Measurements from ENCODE around the gene STARD4. TPM values are rescaled to one million over a fixed set of nuclear protein-coding genes. Genes with fewer than 3 reads are reported as not detected.
A peak's percentile ranks its signal among the peaks of the same experiment; 100 is the strongest.

The STARD4 gene, protein sequence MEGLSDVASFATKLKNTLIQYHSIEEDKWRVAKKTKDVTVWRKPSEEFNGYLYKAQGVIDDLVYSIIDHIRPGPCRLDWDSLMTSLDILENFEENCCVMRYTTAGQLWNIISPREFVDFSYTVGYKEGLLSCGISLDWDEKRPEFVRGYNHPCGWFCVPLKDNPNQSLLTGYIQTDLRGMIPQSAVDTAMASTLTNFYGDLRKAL
- total RNA-seq (2014; rRNA removed; shearing (Covaris generic)) = 44.5 and 84.3 TPM in 2 replicates

DNA sequence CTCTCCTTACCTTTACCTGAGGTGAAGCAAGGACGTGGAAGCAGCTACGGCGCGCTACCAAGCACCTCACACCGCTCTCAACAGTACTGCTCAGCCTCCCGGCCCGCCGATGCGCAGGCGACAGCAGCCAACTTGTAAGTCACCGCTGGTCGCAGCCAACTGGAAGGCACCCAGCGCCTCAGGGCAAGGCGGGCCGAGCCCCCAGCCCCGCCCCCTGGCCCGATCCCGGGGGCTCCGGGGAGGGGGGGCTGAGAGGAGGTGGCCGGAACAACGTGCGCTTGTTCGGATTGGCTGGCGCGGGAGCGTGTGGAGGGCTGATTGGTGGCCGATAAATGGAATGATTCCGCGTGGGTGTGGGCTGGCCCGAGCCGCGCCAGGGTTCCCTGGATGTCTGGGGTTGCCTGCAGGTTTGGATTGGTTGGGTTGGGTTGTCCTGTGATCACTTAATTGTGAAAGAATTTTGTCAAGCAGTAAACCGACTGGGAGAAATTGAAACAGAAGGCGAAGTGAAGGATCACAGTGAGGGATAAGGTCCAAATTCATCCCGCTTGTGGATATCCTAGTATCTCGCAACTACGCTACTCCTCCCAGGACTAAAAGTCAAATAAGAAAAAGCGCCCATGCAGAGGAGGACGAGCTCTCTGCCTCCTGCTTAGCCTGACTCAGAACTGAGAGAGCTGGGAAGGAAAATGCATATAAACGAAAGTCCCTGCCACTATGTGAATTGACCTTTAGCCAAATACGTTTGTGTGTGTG, at the start of gene STARD4:
Gene STARD4, minus strand, starts transcription at position 161 of the 756 bp plus-strand sequence. CDS start 5,102 bp downstream, outside the sequence.
- peak; percentile 97 for DNase-seq (ENCODE audit: low read depth)

DNA sequence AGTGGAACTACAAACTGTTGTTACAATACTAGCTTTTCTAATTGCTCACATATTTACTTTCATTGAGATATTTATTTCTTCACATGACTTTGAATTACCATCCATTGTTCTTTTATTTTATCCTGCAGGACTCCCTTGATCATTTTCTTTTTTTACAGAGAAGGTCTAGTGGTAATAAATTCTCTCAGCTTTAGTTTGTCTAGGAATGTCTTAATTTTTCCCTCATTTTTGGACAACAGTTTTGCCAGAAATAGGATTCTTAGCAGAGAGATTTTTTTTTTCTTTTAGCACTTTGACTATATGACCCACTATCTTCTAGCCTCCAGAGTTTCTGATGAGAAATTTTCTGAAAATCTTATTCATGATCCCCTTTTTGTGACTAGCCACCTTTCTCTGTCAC, 47.3 kb upstream of the STARD4 start:
- no peak for DNase-seq (ENCODE audit: low read depth)

DNA sequence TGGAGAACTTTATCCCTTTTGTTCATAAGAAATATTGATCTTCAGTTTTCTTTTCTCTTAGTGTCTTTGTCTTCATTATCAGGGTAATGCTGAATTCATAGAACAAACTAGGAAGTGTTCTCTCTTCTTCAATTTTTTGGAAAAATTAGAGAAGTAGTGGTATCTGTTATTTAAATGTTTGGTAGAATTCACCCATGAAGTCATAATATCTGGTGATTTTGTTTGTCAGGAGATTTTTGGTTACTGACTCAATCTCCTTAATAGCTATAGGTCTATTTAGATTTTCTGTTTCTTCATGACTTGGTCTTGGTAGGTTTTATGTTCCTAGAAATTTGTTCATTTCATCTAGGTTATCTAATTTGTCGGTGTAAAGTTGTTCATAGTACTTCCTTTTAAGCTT, 45.4 kb upstream of the STARD4 start:
- DNase-seq (ENCODE audit: low read depth) = no peak

DNA sequence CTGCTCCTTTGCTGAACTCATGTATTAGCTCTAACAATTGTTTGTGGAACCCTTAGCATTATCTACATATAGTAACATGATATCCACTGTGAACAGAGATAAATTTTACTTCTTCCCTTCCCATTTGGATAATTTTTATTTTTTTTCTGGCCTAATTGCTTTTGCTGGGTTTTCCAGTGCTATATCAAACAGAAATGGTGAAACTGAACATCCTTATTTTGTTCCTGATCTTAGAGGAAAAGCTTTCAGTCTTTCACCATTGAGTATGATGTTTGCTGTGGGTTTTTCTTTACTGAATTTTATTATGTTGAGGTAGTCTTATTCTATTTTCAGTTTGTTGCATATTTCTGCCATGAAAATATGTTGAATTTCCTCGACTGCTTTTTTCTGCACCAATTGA, 44.8 kb upstream of the STARD4 start:
- DNase-seq (ENCODE audit: low read depth) = no peak

DNA sequence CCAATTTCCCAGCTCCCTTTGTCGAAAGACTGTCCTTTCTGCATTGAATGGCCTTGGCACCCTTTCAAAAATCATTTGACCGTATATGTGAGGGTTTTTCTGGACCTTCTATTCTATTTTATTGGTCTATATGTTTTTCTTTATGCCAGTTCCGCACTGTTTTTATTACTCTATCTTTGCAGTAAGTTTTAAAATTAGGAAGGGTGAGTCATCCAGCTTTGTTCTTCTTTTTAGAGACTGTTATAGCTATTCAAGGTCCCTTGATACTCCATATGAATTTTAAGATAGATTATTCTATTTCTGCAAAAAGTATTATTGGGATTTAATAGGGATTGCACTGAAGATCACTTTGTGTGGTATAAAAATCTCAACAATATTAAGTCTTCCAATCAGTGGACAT, 44.2 kb upstream of the STARD4 start:
- DNase-seq (ENCODE audit: low read depth) = no peak

DNA sequence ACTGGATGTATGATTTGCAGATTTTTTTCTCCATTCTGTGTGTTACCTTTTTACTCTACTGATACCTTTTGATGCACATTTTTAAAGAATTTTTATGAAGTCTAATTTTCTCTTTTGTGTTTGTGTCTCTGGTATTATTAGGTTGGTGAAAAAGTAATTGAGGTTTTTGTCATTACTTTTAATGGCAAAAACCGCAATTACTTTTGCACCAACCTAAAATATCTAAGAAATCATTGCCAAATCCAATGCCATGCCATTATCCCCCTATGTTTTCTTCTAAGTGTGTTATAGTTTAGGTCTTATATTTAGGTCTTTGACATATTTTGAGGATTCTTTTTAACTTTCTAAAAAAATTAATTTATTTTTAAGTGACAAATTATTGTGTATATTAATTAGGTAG, 43.4 kb upstream of the STARD4 start:
- DNase-seq (ENCODE audit: low read depth) = no peak

DNA sequence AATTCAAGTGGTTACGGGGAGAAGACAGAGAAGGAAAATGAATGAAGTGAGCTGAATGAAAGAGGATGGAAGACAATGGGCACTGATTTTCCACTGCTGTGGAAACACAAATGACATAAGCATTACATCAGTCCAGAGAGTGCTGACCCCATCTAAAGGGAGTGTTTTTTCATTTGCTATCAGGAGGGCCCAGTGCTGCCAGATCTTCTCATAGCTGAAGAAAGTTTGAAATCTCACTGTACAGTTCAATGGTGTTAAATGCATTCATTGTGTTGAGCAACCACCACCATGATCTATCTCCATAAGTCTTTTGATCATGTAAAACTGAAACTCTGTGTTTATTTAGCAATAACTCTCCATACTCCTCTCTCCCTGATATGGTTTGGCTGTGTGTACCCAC, 41.5 kb upstream of the STARD4 start:
- no peak for DNase-seq (ENCODE audit: low read depth)

DNA sequence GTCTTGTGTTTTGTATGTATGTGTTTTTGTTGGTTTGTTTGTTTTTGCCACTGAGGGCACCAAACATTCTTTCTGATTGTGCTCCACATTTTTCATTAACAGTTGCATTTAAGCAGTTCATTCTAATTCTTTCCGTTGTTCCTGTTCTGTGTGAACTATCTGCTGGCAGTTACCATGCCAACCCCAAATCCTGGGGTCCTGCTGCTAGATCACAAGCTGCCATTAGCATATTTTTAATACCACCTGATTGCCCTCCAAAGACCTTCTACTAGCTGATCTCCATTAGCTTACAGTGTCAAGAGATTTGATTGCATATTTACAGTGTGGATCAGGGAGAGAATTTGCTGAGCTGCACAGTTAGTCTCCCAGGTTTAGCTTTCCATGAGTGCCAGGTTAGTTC, 40.6 kb upstream of the STARD4 start:
- no peak for DNase-seq (ENCODE audit: low read depth)

DNA sequence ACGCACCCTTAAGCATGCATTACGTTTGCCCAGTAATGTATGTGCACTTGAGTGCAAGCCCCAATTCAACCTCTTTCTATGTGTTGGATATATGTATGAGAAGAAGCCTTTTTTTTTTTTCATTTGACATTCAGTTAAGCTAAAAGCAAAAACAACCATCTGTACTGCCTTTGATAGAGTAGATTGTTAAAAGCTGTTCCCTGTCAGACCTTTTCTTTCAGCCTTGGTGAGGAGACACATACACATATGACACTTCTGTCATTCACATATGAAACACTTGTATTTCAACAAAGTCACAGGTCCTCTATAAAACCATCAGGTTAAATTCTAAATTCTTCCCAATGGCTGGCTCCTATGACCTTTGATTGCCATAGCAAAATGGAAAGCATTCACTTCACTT, 40.2 kb upstream of the STARD4 start:
- no peak for DNase-seq (ENCODE audit: low read depth)

DNA sequence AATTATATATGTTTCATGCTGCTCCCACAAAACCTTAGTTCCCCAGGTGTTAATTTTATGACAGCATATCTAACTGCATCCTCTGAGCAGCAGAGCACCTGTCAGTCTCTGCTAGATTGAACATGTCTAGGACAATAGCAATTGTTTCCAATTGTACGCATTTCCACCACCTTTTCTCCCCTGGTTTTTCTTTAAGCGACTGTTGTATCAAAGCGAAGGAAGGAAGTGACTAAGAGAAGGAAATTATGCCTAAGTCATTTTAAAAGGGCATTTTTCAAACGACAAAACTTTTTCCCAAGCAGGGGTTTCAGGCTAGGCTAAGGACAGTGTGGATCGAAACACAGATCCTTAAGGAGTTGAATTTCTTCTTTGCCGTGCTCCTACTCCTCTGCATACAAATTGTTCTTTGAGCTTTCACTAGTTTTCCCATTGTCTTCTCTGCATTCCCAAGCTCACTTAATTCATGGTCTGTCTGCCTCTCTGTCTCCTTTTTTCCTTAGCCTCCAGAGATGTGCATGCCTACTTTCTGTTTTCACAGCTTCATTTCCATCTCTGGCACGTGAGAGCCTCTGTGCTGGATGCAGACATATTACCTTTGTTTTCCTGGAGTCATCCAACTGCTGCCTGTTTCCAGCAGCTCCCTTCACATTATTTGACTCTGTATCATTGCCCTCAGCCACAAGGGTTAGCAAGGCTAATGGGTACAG, 39.4 kb upstream of the STARD4 start:
- peak; percentile 30 for DNase-seq (ENCODE audit: low read depth)

DNA sequence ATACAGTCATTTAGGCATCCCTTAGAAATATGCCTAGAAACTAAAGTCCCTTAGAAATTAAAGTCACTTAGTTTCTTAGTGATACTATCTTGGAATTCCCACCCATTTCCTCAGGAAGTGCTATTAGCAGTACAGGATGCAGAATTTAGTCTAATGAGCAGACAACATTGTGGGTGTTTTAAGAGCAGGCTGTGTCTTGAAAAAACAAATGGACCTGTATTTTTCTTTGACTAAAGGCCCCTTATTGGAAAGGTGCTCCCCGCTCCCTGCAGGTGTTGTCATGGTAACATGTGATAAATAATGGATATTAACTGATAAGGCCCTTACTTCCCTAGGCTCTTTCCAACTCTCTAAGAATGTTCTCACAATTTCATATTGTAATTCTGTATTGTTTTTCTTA, 38.8 kb upstream of the STARD4 start:
- peak; percentile 4 for DNase-seq (ENCODE audit: low read depth)

DNA sequence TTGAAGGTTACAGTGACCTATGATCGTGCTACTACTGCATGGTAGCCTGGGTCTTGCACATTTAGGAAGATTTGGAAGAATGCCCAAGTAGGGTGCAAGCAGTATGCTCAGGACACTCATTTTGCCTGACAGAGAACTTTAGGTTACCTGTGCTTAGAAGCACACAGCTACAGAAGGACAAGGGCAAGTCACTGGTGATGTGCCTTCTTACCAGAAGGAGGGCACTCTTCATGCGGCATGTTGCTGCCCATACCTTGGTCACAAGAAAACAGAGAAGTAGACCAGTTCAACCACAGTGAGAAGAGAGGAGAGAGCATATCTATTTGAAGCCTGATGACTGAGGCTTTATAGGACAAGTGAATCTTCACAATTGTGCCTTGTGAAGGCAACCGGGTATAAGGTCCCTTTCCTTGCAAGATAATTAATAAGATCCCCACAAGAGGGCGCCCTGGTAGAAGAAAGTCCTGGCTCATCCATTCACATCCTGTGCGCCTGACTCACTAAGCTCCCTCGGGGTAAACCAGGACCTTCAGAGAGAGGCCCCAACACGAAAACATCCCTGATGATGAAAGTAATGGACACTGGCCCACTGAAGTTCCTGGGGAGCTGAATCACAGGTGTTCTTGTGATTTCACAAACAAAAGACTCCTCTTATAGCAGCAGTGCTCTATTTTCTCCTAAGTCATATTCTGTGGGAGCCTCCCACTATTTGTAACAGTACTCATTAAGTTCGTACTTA, 38.1 kb upstream of the STARD4 start:
- DNase-seq (ENCODE audit: low read depth) = peak; percentile 95

DNA sequence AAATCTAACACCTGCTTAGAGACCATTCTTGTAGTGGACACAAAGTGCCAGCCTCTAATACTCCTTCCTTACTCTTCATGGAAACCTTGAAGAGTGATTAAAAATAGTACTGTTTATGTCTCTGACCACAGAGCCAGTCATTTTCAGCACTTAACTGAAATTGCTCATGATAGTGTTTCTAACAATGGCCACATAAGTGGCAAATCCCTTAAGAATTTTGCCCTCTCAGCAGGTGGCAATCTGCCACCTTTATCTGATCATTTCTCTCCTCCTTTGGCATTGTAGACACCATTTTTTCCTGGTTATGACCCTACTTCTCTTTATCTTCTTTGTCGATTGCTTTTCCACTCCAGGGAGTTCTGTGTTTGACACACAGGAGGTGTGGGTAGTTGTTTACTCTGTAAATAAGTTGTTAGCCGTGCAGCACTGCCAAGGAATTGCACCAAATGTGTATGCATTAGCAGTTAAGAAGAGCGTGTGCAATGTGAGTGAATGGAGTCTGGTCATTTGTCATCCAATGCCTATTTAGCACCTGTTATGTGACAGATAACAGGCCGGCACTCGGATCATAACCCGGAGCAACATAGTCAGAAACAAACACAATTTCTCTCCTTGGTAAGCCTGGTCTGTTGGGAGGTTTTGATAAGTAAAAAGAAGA, 36.8 kb upstream of the STARD4 start:
- DNase-seq (ENCODE audit: low read depth) = peak; percentile 39

DNA sequence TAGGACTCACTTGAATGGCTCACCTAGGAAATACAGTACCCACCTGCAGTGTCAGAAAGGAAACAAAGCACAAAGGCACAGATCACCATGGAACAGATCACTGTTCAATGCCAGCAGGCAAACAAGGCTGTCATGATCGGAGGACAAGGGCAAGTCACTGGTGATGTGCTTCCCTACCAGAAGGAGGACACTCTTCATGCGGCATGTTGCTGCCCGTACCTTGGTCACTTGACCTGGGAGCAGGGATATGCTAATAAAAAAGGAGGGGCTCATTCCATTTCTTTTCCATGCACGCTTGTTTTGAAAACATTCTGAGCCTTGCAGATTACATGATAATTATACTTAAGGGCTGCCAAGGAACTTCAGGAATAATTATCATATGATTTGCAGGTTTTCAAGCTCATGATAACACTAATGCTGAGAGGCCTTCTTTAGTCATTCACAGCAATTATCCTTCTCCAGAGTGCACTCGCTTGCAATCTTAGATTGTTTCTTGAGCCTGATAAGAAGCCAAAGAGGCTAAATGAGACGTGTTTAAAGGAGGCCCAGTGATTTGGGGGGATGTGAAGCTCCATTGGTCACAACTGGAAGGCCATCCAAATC, 36.1 kb upstream of the STARD4 start:
- DNase-seq (ENCODE audit: low read depth) = no peak

DNA sequence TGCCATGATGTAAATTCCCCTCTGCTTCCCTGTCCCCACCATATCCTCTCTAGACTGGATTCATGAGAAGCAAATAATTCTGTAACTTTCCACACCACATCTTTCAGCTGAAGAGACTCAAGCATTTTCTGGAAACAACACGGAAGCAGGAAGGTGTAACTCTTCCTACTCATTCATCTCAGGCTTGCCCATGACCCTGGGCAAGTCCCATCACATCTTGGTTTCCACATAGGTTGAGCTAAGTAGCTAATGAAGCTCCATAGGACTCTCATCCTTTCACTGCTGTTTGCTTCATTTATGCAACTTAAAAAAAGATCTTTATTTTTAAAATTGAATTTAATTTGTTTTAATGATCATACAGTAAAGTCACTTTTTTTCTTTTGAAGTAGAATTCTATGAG, 32.7 kb upstream of the STARD4 start:
- no peak for DNase-seq (ENCODE audit: low read depth)

DNA sequence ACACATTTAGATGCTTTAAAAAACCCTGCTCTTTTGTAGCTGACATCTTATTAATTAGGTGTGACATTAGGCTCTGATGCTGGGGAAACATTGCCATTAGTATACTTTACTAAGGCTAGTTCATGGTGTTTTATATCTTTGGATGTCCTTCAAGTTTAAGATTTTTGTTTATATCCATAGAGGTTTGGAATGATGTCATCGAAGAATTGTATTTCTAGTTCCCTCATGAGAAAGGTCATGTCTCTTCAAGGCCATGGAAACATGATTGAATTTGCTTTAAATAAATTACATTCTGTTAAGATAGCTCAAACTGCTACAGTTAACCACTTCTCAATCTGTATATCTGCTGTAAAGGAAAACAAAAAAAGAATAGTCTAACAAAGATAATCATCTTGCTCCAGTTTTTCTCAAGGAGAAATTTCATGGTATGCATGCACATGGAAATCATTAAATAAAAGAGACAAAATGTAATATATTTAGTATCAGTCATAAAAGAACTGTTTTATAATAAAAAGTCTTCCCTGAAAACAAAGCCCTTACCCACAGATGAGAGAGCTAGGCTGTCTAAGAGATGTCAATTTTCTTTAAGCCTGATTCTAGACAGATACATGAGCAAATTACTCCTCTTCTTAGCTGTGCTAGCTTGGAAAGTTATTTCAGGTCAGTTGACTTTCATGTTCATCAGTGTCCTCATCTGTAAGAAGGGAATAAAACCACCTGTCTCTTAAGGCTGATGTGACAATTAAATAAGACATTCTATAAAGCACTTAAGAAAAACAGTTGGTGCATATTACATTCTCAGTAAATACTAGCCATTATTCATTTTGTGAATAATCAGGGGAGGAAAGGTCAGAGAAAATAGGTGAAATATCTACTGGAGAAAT, 25.0 kb upstream of the STARD4 start:
- DNase-seq (ENCODE audit: low read depth) = no peak

DNA sequence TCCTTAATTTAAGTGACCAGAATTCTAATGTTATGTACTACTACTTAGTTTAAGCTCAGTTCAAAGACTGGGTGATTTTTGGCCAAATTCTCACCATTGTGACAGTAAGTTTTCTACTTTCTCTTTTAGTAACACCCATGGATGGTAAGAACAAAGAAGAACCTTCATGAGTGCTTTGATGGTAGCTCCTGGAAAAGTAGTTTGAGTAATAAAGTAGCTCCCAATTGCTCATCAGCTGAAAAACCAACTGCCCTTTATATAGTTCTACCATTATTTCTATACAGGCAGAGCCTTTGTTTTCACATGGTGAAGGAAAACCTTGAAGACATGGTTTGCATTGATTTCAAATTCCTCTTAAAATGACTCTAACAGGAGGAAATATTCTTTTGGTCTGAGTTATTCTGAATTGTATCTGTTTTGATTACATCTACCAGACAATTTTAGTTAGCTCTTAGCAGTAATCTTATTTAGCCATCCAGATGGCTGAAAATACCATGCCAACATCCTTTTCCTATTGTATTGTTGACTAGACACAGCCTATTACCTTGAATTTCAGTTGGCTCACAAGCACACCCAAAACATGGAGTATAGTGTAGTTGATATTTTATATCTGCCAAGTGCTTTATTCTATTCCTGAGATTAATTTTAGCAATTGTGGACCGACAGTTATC, 23.7 kb upstream of the STARD4 start:
- no peak for DNase-seq (ENCODE audit: low read depth)

DNA sequence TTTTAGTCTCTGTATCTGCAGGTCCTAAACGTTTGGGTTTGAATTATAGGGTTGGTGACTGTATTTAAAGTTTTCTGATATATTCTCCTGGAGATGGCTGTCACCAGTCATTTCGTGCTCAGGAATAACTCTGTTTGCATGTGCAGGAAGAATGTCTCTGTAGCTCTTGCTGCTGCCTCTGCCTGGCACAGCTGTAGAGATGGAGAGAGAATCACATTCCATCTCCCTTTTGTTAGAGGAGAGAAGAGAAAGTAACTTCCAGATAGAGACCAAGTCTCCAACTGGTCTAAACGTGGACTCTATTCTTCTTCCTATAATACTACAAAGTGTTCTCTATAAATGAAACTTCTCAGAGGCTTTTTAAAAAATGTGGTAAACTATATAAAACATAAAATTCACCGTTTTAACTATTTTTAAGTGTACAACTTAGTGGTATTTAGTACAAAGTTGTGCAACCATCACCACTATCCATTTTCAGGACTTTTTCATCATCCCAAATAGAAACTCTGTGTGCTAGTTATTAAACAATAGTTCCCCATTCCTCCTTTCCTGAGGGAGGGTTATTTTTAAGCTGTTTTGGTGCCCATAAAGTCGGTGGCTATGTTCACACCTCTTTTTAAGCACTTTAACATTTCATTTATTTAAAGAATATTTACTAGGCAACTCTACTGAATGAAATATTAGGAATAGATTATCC, 20.7 kb upstream of the STARD4 start:
- DNase-seq (ENCODE audit: low read depth) = no peak

DNA sequence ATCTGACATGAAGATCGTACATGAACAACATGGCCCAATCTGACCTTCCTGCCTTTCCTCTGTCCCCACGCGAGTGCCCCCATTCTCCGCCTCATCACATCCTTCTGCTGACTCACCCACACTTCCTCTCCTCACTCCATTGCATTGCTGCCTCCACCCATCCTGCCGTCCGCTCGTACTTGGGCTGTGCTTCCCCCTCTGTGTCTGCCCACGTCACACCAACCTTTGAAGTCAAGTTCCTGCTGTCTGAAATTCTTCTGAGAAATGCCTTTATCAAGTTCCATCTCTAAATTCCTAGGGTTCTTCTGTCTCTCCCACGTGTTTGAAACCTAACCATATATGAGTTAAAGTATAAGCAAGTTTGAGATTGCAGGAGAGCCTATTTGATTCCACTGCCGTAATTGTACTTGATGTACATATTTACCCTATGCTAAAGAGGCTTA, 18.0 kb upstream of the STARD4 start:
- DNase-seq (ENCODE audit: low read depth) = peak; percentile 62
